GM15510 (cell line): Measurements from ENCODE around the gene PELI1.

ENCODE experiments used
- POLR2A ChIP-seq: IDR thresholded peaks from 3 replicates; pipeline ENCODE4 v1.6.1; 2011; ENCODE audit warnings: borderline replicate concordance; ENCODE audit not compliant: insufficient read length; ENCODE audit errors: extremely low read depth

PELI1 gene

GRCh38 chr2:64090264-64090663, 54.0 kb downstream of the PELI1 start:
- no peak for TF ChIP-seq POLR2A

GRCh38 chr2:64086347-64087082, 57.7 kb downstream of the PELI1 start:
- no peak for TF ChIP-seq POLR2A

- no peak for TF ChIP-seq POLR2A
Measured at GRCh38 chr2:64085936-64086335, 58.3 kb downstream of the PELI1 start.

- no peak for TF ChIP-seq POLR2A
Measured at GRCh38 chr2:64081046-64081445, 63.2 kb downstream of the PELI1 start.

GRCh38 chr2:64080179-64080578, 64.0 kb downstream of the PELI1 start:
- TF ChIP-seq POLR2A: no peak

- TF ChIP-seq POLR2A: no peak
Measured at GRCh38 chr2:64067326-64067725, 76.9 kb downstream of the PELI1 start.

- no peak for TF ChIP-seq POLR2A
Measured at GRCh38 chr2:64065516-64065915, 78.7 kb downstream of the PELI1 start.

GRCh38 chr2:64063924-64064331, 80.3 kb downstream of the PELI1 start:
- no peak for TF ChIP-seq POLR2A

GRCh38 chr2:64063454-64063853, 80.8 kb downstream of the PELI1 start:
- TF ChIP-seq POLR2A: no peak

GRCh38 chr2:64062840-64063239, 81.4 kb downstream of the PELI1 start:
- TF ChIP-seq POLR2A: no peak

GRCh38 chr2:64059270-64059669, 85.0 kb downstream of the PELI1 start:
- TF ChIP-seq POLR2A: no peak

- no peak for TF ChIP-seq POLR2A
Measured at GRCh38 chr2:64056021-64056420, 88.2 kb downstream of the PELI1 start.

GRCh38 chr2:64054161-64054915, 89.9 kb downstream of the PELI1 start:
- no peak for TF ChIP-seq POLR2A

GRCh38 chr2:64052463-64053241, 91.6 kb downstream of the PELI1 start:
- no peak for TF ChIP-seq POLR2A

- no peak for TF ChIP-seq POLR2A
Measured at GRCh38 chr2:64049633-64050220, 94.5 kb downstream of the PELI1 start.
